ENCODE data around the gene PVR. TPM values are rescaled to one million over a fixed set of nuclear protein-coding genes. Genes with fewer than 3 reads are reported as not detected.

The PVR gene
- polyA plus RNA-seq, 1 donor from 2014 or later, result 19.1 TPM

DNA sequence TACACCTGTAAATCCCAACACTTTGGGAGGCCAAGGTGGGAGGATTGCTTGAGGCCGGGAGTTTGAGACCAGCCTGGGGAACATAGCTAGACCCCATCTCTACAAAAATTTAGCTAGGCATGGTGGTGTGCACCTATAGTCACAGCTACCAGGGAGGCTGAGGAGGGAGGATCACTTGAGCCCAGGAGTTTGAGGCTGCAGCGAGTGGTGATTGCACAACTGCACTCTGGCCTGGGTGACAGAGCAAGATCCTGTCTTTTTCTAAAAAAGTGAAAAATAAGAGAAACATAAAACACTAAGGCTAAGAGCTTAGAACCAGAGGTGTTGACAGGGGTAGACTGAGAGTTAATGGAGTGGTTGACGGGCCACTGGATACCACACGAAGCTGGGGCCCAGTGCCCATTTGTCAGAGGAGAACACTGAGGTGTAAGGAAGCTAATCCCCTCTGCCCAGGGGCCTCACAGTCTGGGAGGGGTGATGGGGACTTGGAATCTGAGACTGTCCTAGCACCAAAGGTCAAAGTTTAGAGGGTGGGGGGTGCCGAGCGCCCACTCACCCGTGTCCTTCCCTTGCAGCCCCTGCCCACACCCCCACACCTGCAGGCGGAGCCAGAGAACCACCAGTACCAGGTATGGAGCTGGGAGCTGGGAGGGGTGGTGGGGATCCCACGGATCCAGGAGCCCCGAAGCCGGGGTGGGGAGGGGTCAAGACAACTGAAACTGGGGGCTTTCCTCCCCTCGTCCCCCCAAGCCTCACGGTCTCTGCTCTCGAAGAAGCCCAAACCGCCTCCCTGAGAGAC is 38.5 kb downstream of the PVR start:
- TF ChIP-seq, protein P1, sequence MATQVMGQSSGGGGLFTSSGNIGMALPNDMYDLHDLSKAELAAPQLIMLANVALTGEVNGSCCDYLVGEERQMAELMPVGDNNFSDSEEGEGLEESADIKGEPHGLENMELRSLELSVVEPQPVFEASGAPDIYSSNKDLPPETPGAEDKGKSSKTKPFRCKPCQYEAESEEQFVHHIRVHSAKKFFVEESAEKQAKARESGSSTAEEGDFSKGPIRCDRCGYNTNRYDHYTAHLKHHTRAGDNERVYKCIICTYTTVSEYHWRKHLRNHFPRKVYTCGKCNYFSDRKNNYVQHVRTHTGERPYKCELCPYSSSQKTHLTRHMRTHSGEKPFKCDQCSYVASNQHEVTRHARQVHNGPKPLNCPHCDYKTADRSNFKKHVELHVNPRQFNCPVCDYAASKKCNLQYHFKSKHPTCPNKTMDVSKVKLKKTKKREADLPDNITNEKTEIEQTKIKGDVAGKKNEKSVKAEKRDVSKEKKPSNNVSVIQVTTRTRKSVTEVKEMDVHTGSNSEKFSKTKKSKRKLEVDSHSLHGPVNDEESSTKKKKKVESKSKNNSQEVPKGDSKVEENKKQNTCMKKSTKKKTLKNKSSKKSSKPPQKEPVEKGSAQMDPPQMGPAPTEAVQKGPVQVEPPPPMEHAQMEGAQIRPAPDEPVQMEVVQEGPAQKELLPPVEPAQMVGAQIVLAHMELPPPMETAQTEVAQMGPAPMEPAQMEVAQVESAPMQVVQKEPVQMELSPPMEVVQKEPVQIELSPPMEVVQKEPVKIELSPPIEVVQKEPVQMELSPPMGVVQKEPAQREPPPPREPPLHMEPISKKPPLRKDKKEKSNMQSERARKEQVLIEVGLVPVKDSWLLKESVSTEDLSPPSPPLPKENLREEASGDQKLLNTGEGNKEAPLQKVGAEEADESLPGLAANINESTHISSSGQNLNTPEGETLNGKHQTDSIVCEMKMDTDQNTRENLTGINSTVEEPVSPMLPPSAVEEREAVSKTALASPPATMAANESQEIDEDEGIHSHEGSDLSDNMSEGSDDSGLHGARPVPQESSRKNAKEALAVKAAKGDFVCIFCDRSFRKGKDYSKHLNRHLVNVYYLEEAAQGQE (IDR thresholded peaks at IDR 0.05; ENCODE audit: borderline replicate concordance), result no peak
- TF ChIP-seq SMC3 (conservative IDR thresholded peaks at IDR 0.05; ENCODE audit: poor library complexity) (no peak), POLR2AphosphoS5 (IDR thresholded peaks at IDR 0.05) (no peak), EP300 (conservative IDR thresholded peaks at IDR 0.05; ENCODE audit: poor library complexity, severe bottlenecking) (no peak), TAF1 (IDR thresholded peaks at IDR 0.05; ENCODE audit: low read depth) (no peak), MXI1 (conservative IDR thresholded peaks at IDR 0.05; ENCODE audit: poor library complexity, severe bottlenecking) (no peak), EZH2 (IDR thresholded peaks at IDR 0.05; ENCODE audit: borderline replicate concordance, insufficient read depth, low read length, poor library complexity, severe bottlenecking) (no peak), RAD21 (conservative IDR thresholded peaks at IDR 0.05) (no peak)
- TF ChIP-seq, protein P2, sequence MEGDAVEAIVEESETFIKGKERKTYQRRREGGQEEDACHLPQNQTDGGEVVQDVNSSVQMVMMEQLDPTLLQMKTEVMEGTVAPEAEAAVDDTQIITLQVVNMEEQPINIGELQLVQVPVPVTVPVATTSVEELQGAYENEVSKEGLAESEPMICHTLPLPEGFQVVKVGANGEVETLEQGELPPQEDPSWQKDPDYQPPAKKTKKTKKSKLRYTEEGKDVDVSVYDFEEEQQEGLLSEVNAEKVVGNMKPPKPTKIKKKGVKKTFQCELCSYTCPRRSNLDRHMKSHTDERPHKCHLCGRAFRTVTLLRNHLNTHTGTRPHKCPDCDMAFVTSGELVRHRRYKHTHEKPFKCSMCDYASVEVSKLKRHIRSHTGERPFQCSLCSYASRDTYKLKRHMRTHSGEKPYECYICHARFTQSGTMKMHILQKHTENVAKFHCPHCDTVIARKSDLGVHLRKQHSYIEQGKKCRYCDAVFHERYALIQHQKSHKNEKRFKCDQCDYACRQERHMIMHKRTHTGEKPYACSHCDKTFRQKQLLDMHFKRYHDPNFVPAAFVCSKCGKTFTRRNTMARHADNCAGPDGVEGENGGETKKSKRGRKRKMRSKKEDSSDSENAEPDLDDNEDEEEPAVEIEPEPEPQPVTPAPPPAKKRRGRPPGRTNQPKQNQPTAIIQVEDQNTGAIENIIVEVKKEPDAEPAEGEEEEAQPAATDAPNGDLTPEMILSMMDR (IDR thresholded peaks at IDR 0.05; ENCODE audit: poor library complexity, severe bottlenecking), result no peak
- H3K36me3 ChIP-seq (ENCODE audit: insufficient read depth, low read length), result no peaks in the 10 kb centered on the region
- no peaks in the 10 kb centered on the region for H3F3A ChIP-seq (ENCODE audit: insufficient read depth, low read length, poor library complexity, severe bottlenecking)
- no peak overlapping the region for H3K4me2 ChIP-seq (ENCODE audit: low read length)
- no peaks in the 10 kb centered on the region for H4K20me1 ChIP-seq (ENCODE audit: insufficient read depth)
- no peaks in the 10 kb centered on the region for H3K9me2 ChIP-seq (ENCODE audit: insufficient read depth, low read length)
- H3K27ac ChIP-seq (ENCODE audit: low read length), result no peak overlapping the region
- H3K4me3 ChIP-seq (ENCODE audit: low read length), result no peak overlapping the region
- no peaks in the 10 kb centered on the region for H3K79me2 ChIP-seq (replicated peaks; ENCODE audit: insufficient read depth, low read length)
- no peak overlapping the region for H2AFZ ChIP-seq (ENCODE audit: low read depth, low read length)
- H3K9ac ChIP-seq (ENCODE audit: low read length), result no peak overlapping the region
- no peaks in the 10 kb centered on the region for H3K27me3 ChIP-seq (ENCODE audit: insufficient read depth, low read depth, low read length)
- H3K9me3 ChIP-seq (ENCODE audit: low read length), result no peaks in the 10 kb centered on the region

DNA sequence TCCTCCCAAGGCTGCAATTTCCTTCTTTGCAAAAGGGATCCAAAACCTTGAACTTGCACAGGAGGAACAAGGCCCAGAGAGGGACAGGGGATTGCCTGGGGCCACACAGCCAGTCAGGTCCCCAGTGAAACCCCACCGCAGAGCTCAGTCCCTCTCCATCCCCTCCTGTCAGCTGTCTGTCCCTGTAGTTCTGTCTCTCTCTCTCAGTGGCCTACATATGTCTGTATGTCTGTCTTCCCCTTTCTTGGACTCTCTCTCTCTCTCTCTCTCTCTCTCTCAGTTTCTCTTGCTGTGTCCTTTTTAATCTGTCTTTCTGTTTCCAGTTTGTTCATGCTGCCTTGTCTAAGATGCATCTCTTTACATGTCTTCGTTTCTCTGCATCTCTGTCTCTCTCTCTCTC is 39.1 kb downstream of the PVR start:
- Histone ChIP-seq H3K27ac (ENCODE audit: low read length) (no peak overlapping the region), H3K36me3 (ENCODE audit: insufficient read depth, low read length) (no peaks in the 10 kb centered on the region), H3K9me3 (ENCODE audit: low read length) (no peaks in the 10 kb centered on the region), H3K9me2 (ENCODE audit: insufficient read depth, low read length) (no peaks in the 10 kb centered on the region), H3K27me3 (ENCODE audit: insufficient read depth, low read depth, low read length) (no peaks in the 10 kb centered on the region), H4K20me1 (ENCODE audit: insufficient read depth) (no peaks in the 10 kb centered on the region), H3K9ac (ENCODE audit: low read length) (no peak overlapping the region), H3F3A (ENCODE audit: insufficient read depth, low read length, poor library complexity, severe bottlenecking) (no peaks in the 10 kb centered on the region), H2AFZ (ENCODE audit: low read depth, low read length) (no peak overlapping the region), H3K4me2 (ENCODE audit: low read length) (no peak overlapping the region), H3K4me3 (ENCODE audit: low read length) (no peak overlapping the region), H3K79me2 (replicated peaks; ENCODE audit: insufficient read depth, low read length) (no peaks in the 10 kb centered on the region)
- TF ChIP-seq TAF1 (IDR thresholded peaks at IDR 0.05; ENCODE audit: low read depth) (no peak), EP300 (conservative IDR thresholded peaks at IDR 0.05; ENCODE audit: poor library complexity, severe bottlenecking) (no peak)

All from neural cell (in vitro differentiated cells).